GM13977 (cell line): ENCODE measurements around the gene BCAS3.

Source experiments
- DNase-seq: peaks from one replicate; pipeline ENCODE4 v3.0.0; 2012; ENCODE audit warnings: low spot score
- CTCF ChIP-seq: IDR thresholded peaks from 2 replicates; pipeline ENCODE4 v1.5.1; 2012; ENCODE audit warnings: mild to moderate bottlenecking, control low read depth; ENCODE audit not compliant: insufficient read depth; ENCODE audit errors: extremely low read depth, missing control alignments
- in situ Hi-C: fragments of 300-500 bp; cut with MboI; formaldehyde crosslinking; loops from one replicate; pipeline ENCODE4 v1.12.0; 2022; ENCODE audit warnings: low sequenced_read_pairs, low pct_unique_long_range_greater_than_20kb, mixed read lengths, inconsistent platforms; ENCODE audit not compliant: unreplicated experiment

BCAS3 gene

GRCh38 chr17:61387011-61387410, 709.4 kb downstream of the BCAS3 start:
- TF ChIP-seq CTCF: no peak
- in situ Hi-C loops: loop anchor here (10.0 kb wide), 1 partner anchor 402 kb away; no protein-coding TSS in a partner anchor
- no peak for DNase-seq

GRCh38 chr17:61387511-61388305, 710.1 kb downstream of the BCAS3 start:
- DNase-seq: no peak
- TF ChIP-seq CTCF: no peak
- in situ Hi-C loops: loop anchor here (10.0 kb wide), 1 partner anchor 403 kb away; no protein-coding TSS in a partner anchor

- DNase-seq: no peak
- in situ Hi-C loops: loop anchor here (10.0 kb wide), 1 partner anchor 404 kb away; no protein-coding TSS in a partner anchor
- TF ChIP-seq CTCF: no peak
These were observed 711.1 kb downstream of the BCAS3 start for GRCh38 chr17:61388561-61389356.

- peak; percentile 94 for TF ChIP-seq CTCF
- in situ Hi-C loops: loop anchor here (10.0 kb wide), 3 partner anchors 65 to 665 kb away; partner anchors contain the start of gene TBX4
- DNase-seq: peak; percentile 81
These were observed 712.2 kb downstream of the BCAS3 start for GRCh38 chr17:61389670-61390478.

GRCh38 chr17:61390479-61390791, 712.8 kb downstream of the BCAS3 start:
- no peak for TF ChIP-seq CTCF
- in situ Hi-C loops: loop anchor here (10.0 kb wide), 2 partner anchors 64 to 666 kb away; partner anchors contain the start of gene TBX4

GRCh38 chr17:61391595-61392291, 714.1 kb downstream of the BCAS3 start:
- no peak for DNase-seq
- in situ Hi-C loops: loop anchor here (10.0 kb wide), 2 partner anchors 63 to 667 kb away; partner anchors contain the start of gene TBX4
- TF ChIP-seq CTCF: no peak

More at GRCh38 chr17:61390479-61390791, 712.8 kb downstream of the BCAS3 start:
- DNase-seq: no peak
